GM19025 (cell line): ENCODE data around the gene OOSP3.

Experiments
- ATAC-seq: cut with Tn5 transposase; IDR thresholded peaks from one replicate; pipeline ENCODE4 v1.9.1; 2021; ENCODE audit warnings: mild to moderate bottlenecking, low read depth, moderate library complexity; ENCODE audit not compliant: unreplicated experiment

Gene OOSP3

DNA sequence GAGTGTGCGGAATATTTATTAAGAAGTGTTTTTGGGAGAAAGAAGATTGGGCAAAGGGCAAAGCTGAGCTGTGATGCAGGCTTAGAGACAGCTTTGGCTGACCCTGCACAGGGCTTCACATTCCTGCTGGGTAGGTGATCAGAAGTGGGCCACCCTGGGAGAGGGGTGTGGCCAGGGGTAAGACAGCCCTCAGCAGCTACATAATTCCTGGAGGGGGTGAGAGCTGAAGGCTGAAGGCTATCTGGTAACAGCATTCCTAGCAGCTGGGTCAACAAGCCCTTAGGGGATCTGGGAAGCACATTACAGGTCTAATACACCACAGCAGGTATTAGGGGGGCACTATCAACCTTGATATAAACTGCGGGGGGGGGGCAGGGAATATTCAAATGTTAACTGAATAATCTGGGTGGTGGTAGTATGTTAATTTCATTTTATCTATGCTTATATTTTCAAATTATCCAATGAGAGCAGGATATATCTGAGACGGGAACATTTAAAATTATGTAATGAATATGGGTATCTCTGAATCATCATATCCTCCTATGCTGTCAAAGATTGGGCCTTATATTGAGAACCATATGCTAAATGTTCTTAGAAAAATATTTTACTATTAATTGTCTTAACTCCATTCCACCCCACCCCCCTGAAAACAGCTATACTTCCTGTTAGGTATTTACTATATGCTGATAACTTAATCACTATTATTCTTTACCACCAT lies 65.6 kb downstream of the OOSP3 start:
- ATAC-seq, result no peak

- ATAC-seq, result no peak
These were observed 66.1 kb downstream of the OOSP3 start for GRCh38 chr11:59944720-59945119.
